HL-60 (cell line): ENCODE data around the gene NOXA1.

Experiments used
- DNase-seq, 2 experiments: peaks; one replicate each; pipeline ENCODE4 v3.0.0-alpha.2; 2010 to 2020; ENCODE audit warnings: low read depth in 1 of 2, low spot score in 1 of 2
- H3K27ac ChIP-seq: fragments of 250-450 bp; sonication (Bioruptor Pico); replicated peaks from 2 replicates; pipeline ENCODE4 v1.5.1; 2020; ENCODE audit warnings: mild to moderate bottlenecking, moderate library complexity
- H3K27me3 ChIP-seq: fragments of 250-450 bp; sonication (Bioruptor Pico); 2 replicates; pipeline ENCODE4 v1.5.1; 2021; ENCODE audit warnings: mild to moderate bottlenecking, moderate library complexity; ENCODE audit not compliant: insufficient read depth, poor library complexity, severe bottlenecking
- H3K4me3 ChIP-seq: replicated peaks from 2 replicates; pipeline ENCODE4 v1.5.1; 2011; ENCODE audit warnings: mild to moderate bottlenecking, control low read depth, low read length; ENCODE audit not compliant: insufficient read depth
- CTCF ChIP-seq: IDR thresholded peaks from one replicate; pipeline ENCODE4 v1.5.1; 2011; ENCODE audit warnings: low read length, control low read depth, inconsistent platforms; ENCODE audit not compliant: insufficient read depth
- GABPA ChIP-seq: IDR thresholded peaks from 2 replicates; pipeline ENCODE4 v1.6.1; 2012; ENCODE audit warnings: low read depth
- POLR2AphosphoS5 ChIP-seq: IDR thresholded peaks from 2 replicates; pipeline ENCODE4 v1.6.1; 2012; ENCODE audit warnings: low read depth
- REST ChIP-seq: IDR thresholded peaks from 2 replicates; pipeline ENCODE4 v1.6.1; 2012; ENCODE audit warnings: low read depth; ENCODE audit not compliant: insufficient replicate concordance
- SPI1 ChIP-seq: IDR thresholded peaks from 2 replicates; pipeline ENCODE4 v1.6.1; 2012; ENCODE audit warnings: low read depth, mild to moderate bottlenecking, borderline replicate concordance

Gene NOXA1

GRCh38 chr9:137445275-137445807 is 22.1 kb downstream of the NOXA1 start:
- Histone ChIP-seq H3K27ac (no peak overlapping the region), H3K27me3 (no peaks in the 10 kb centered on the region), H3K4me3 (no peak overlapping the region)
- TF ChIP-seq REST = no peak
- TF ChIP-seq CTCF = peak; percentile 70
- TF ChIP-seq GABPA = no peak
- no peak for TF ChIP-seq POLR2AphosphoS5
- peak in 1 of 2 experiments; percentile 79 for DNase-seq

- no peak for DNase-seq
- no peak overlapping the region for H3K27ac ChIP-seq
- no peak for TF ChIP-seq GABPA
- no peak for TF ChIP-seq POLR2AphosphoS5
- TF ChIP-seq SPI1 = no peak
- TF ChIP-seq CTCF = no peak
- no peak for TF ChIP-seq REST
- H3K4me3 ChIP-seq = no peak overlapping the region
- H3K27me3 ChIP-seq = no peaks in the 10 kb centered on the region
These were observed 22.8 kb downstream of the NOXA1 start for GRCh38 chr9:137445930-137446431.

GRCh38 chr9:137446851-137447471 is 23.8 kb downstream of the NOXA1 start:
- TF ChIP-seq POLR2AphosphoS5 (no peak; the same call in 1 of the 2 replicates), REST (no peak), CTCF (no peak), SPI1 (no peak; the same call in 1 of the 2 replicates), GABPA (no peak)
- Histone ChIP-seq H3K27ac (peak overlapping the region; percentile 40), H3K27me3 (no peaks in the 10 kb centered on the region), H3K4me3 (no peak overlapping the region)
- DNase-seq = peak in 1 of 2 experiments; percentile 65
